GM19239 (cell line): ENCODE data around the gene APOE.
"Not testable (repeated sequence)": the region's sequence is repeated elsewhere in the genome, so short reads cannot be mapped to it uniquely, and the experiment has no call there.

ENCODE experiments used
- DNase-seq: peaks from one replicate; pipeline ENCODE4 v3.0.0; 2011; ENCODE audit warnings: low spot score; ENCODE audit not compliant: insufficient read length
- FAIRE-seq: peaks from 2 replicates; lab custom pipeline; 2011; peaks lifted over from hg19 to GRCh38; lab: Jason Lieb, UNC

Gene APOE

DNA sequence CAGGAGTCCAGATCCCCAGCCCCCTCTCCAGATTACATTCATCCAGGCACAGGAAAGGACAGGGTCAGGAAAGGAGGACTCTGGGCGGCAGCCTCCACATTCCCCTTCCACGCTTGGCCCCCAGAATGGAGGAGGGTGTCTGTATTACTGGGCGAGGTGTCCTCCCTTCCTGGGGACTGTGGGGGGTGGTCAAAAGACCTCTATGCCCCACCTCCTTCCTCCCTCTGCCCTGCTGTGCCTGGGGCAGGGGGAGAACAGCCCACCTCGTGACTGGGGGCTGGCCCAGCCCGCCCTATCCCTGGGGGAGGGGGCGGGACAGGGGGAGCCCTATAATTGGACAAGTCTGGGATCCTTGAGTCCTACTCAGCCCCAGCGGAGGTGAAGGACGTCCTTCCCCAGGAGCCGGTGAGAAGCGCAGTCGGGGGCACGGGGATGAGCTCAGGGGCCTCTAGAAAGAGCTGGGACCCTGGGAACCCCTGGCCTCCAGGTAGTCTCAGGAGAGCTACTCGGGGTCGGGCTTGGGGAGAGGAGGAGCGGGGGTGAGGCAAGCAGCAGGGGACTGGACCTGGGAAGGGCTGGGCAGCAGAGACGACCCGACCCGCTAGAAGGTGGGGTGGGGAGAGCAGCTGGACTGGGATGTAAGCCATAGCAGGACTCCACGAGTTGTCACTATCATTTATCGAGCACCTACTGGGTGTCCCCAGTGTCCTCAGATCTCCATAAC, at the start of gene APOE:
APOE (plus strand) TSS at position 360 of the 724 bp plus-strand sequence. CDS start 829 bp downstream, outside the sequence.
- no peak for DNase-seq
- no peak for FAIRE-seq

DNA sequence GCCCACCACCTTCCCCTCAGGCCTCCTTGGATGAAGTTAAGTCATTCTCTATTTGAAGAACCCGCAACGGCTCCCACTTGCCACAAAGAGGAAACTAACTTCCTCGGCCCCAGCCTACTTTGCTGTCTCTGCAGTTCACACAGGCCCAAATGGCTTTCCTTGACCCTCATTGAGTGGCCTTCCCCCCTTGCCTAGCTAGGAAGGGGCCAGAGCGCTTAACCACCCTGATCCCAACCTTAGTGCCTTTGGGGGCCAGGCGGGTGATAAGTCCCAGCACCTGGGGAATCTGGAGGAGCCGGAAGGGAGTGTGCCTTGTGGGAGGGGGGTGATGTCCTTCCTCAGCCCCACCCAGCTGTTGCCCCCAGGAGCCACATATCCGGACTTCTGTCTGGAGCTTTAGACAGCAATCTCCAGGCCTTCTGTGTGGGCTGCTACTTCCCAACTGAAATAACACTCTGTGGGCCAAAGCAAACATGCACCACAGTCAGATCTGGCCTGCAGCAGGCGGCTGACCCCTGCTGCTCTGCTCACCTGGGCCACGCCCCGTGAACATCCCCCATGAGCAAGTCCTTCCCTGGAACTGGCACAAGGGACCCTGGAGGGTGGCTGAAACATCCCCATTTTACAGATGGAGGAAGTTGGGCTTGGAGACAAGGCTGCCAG, 49.0 kb upstream of the APOE start:
- DNase-seq = no peak
- FAIRE-seq = no peak

DNA sequence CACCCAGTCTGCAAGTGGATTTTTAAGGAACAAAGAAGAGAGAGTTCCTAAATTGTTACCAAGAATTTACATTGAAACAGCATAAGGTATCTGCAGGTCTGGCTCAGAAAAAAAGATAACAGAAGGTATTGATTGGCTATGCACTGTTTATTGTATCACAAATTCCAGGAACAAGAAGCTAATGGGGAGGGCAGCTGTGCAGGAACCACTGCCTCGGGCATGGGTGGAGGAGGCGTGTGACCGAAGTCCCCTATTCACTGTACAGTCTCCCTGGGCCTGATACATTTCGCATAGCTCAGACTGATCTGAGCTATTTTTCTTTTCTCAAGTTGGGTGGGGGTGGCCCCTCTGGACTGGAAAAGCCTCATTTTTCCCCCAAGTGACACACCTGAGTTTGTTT, 47.8 kb upstream of the APOE start:
- FAIRE-seq (no peak), DNase-seq (no peak)

DNA sequence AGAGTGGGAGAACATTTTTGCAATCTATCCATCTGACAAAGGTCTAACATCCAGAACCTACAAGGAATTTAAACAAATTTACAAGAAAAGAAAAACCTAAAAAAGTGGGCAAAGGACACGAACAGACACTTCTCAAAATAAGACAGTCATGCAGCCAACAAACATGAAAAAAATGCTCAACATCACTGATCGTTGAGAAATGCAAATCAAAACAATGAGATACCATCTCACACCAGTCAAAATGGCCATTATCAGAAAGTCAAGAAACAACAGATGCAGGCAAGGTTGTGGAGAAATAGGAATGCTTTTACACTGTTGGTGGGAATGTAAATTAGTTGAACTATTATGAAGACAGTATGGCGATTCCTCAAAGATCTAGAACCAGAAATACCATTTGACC, 44.0 kb upstream of the APOE start:
- not testable (repeated sequence) for FAIRE-seq, DNase-seq

DNA sequence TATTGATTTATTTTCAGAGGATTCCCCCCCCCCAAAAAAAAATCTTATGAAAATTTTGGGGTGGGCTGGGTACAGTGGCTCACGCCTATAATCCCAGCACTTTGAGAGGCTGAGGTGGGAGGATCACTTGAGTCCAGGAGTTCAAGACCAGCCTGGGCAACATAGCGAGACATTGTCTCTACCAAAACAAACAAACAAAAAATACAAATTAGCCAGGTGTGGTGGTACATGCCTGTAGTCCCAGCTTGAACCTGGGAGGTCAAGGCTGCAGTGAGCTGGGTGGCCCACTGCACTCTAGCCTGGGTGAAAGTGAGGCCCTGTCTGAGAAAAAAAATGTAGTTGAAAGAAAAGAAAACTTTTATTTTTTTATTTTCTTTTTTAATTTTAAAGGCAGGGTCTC, 41.6 kb upstream of the APOE start:
- FAIRE-seq = no peak
- DNase-seq = no peak

DNA sequence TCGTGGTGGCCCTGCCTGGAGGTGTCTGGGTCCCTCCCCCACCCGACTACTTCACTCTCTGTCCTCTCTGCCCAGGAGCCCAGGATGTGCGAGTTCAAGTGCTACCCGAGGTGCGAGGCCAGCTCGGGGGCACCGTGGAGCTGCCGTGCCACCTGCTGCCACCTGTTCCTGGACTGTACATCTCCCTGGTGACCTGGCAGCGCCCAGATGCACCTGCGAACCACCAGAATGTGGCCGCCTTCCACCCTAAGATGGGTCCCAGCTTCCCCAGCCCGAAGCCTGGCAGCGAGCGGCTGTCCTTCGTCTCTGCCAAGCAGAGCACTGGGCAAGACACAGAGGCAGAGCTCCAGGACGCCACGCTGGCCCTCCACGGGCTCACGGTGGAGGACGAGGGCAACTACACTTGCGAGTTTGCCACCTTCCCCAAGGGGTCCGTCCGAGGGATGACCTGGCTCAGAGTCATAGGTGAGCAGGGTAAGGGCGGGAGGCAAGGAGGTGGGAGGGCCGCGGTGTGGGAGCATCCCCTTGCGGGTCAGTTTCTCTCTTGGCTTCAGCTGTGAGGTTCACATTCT, 40.3 kb upstream of the APOE start:
- no peak for FAIRE-seq
- DNase-seq = no peak

DNA sequence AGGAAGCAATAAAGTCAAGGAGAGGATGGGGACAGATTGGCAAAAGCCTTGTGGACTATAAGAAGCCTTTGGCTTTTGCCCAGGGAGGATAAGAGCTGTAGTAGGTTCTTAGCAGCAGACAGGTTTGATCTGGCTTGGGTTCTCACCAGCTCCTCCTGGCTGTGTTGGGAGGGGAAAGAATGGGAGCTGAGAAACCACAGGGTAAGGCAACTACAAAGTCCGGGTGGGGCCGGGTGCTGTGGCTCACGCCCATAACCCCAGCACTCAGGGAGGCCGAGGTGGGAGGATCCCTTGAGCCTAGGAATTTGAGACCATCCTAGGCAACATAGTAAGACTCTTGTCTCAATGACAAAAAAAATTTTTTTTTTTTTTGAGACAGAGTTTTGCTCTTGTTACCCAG, 38.9 kb upstream of the APOE start:
- DNase-seq (no peak), FAIRE-seq (no peak)

DNA sequence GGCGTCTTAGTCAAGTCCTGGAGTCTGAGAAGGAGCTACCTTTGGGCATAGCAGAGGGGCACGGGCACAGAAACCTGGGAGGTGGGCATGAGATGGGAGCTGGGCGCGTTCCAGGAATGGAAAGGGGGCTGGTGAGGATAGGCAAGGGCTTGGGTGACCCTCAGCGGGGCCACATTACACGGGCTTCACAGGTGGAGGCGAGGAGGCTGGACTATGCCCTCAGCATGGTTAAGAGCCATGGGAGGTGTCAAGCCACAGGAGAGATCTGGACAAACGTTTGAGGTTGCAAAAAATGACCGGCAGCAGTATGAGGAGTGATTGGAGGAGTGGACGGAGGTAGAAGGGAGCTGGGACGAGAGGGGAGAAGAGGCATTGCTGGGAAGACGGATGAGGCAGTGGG, 38.0 kb upstream of the APOE start:
- DNase-seq = no peak
- FAIRE-seq = no peak

DNA sequence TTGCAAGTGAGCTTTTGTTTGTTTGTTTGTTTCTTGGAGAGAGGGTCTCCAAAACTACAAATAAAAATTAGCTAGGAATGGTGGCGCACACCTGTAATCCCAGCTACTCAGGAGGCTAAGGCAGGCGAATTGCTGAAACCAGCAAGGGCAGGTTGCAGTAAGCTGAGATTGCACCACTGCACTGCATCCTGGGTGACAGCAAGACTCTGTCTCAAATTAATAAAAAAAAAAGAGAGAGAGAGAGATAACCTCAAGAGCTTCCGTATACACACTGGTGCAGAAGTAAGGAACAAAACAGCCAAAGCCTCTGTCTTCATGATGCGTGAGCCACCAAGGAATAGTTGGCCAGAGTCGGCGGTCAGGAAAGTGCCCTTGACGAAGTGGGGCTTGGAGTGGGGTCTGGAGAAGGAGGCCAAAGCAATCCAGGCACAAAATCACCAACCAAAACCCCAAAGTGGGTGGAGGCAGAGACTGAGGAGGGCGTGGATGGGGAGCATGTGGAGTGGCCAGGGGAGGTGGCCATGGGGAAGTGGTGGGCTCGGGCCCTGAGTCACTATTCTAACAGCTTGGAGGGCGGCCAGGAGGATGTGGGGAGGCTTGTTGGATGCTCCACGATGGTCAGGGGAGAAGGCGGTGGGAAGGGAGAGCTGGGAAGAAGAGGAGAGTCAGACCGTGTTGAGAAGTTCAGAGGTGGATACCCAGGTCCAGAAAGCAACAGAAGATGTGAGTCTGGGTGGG, 35.7 kb upstream of the APOE start:
- DNase-seq (no peak), FAIRE-seq (no peak)

DNA sequence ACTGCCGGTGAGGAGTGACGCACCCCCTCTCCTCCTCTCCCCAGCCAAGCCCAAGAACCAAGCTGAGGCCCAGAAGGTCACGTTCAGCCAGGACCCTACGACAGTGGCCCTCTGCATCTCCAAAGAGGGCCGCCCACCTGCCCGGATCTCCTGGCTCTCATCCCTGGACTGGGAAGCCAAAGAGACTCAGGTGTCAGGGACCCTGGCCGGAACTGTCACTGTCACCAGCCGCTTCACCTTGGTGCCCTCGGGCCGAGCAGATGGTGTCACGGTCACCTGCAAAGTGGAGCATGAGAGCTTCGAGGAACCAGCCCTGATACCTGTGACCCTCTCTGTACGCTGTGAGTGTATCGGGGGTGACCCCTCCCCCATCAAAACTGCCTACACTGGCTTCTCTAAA, 33.8 kb upstream of the APOE start:
- DNase-seq (no peak), FAIRE-seq (no peak)

DNA sequence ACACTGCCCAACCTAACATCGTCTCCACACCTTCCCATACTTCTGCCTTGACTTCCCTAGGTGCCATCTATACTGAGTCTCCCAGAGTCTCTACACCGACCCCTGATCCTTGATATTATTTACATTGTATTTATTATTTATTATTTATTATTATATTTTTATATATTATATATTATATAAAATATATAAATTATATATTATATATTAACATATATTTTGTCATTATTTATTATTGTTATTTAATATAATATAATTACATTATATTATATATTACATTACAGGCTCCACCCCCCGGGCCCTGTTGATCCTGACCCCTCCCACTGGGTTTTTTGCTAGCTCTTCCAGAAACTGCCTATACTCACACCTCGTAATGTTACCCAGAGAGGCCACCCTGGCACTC, 32.9 kb upstream of the APOE start:
- FAIRE-seq (no peak), DNase-seq (no peak)

DNA sequence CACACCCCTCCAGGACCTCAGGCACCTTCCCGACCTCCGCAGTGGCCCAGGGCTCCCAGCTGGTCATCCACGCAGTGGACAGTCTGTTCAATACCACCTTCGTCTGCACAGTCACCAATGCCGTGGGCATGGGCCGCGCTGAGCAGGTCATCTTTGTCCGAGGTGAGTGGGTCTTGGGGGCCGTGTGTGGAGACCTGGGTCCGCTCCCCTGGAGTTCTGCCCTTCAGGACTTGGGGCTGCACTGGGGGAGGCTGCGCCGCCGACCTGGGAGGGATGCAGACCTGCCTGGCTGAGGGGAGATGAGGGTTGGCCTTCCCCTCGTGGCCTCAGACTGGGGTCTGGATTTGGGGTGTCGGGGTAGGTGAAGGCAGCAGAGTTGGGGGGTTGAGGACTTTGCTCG, 31.3 kb upstream of the APOE start:
- no peak for DNase-seq
- FAIRE-seq = no peak

DNA sequence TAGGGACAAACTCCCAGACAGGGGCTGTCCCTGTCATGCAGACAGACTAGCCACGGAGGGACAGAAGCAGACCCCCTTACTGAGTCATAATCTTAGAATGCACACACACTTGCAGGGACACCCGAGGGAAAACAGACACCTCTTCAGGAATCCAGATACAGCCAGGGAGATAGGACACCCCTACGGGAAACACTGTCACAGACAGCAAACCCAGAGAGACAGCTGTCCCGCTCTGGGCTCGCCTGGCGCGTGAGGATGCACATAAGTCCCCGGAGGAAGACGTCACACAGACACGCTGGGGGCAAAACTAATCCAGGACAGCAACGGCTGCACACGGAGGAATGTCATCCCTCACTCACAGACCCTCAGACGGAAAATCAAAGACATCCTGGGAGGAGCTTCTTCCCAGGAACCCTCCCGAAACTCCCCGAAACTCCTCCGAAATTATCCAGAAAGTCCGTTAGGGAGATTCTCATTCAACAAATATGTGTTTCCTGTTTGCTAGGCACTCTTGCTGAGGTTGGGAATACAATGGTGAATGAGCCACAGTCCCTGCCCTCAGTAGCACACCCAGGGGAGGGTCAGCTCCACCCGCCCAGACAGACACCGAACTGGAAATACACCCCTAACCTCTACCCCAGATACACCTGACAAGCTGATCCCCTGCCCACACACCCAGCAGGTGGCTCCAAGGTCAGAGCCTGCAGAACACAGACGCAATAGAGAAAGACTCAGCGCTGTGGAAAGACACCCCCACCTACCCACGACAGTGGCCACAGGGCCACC, 29.7 kb upstream of the APOE start:
- DNase-seq = no peak
- FAIRE-seq = no peak

DNA sequence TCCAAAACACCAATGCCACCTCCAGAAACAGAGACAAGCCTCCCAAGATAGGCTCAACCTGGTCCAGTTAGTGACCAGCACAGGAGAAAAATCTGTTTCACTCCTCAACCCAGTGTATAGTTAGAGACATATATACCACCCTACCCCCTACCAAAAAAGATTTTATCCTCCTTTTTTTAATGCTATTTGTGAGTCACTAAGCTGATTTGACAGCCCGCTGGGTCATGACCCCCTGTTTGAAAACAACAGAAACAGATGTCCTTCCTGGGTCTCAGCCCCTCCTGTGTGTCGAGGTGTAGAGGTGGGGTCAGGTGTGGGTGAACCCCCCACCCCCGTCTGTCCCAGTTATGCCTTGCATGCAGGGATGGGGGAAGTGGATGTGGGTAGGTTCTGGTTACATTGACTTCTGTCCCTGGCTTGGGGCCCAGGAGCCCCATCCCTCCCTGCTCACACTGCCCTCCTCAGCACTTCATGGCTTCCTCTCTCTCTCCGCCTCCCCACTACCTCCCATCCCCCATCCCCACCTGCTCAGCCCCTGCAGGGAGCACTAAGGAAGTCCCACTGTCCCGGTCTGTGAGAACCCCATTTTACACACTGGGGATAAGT, 28.6 kb upstream of the APOE start:
- no peak for FAIRE-seq
- DNase-seq = no peak

DNA sequence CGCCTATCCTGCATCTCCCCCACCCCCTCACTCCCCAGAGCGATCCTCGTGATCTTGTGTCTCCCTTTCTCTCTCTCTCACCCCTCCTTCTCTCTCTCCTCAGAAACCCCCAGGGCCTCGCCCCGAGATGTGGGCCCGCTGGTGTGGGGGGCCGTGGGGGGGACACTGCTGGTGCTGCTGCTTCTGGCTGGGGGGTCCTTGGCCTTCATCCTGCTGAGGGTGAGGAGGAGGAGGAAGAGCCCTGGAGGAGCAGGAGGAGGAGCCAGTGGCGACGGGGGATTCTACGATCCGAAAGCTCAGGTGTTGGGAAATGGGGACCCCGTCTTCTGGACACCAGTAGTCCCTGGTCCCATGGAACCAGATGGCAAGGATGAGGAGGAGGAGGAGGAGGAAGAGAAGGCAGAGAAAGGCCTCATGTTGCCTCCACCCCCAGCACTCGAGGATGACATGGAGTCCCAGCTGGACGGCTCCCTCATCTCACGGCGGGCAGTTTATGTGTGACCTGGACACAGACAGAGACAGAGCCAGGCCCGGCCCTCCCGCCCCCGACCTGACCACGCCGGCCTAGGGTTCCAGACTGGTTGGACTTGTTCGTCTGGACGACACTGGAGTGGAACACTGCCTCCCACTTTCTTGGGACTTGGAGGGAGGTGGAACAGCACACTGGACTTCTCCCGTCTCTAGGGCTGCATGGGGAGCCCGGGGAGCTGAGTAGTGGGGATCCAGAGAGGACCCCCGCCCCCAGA, 27.3 kb upstream of the APOE start:
- no peak for FAIRE-seq
- no peak for DNase-seq

DNA sequence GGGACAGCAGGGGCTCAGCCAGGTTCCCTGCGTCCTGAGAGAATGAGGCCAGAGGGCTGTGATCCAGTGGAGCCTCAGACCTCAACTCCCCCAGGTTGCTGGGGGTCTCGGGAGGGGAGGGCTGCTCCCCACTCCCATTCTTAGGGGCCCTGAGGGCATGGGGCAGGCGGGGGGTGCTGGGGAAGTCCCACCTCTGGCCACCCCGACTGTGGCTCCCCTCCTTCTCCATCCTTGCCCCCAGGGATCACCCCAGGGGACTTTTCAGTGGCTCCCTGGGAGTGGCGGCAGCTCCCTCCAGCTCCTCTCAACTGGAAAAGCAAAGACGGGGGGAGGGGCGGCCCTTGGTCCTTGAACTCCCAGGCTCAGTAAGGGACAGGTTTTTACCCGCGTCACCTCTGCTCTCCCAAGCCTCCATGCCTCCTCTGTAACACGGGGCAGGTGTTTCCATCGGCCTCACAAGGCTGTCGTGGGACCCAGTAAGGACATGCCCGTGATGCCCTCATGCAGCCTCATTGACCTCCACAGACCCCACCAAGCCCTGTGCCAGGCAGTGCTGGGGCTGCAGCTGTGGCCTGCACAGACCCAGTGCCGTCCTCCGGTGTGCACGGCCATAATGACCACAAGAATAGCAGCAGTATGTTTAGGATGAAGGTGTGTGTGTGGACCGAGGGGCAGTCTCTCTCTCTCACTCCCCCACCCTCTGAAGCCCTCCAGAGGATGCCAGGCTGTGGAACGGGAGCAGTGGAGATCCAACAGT, 26.1 kb upstream of the APOE start:
- DNase-seq = no peak
- no peak for FAIRE-seq

DNA sequence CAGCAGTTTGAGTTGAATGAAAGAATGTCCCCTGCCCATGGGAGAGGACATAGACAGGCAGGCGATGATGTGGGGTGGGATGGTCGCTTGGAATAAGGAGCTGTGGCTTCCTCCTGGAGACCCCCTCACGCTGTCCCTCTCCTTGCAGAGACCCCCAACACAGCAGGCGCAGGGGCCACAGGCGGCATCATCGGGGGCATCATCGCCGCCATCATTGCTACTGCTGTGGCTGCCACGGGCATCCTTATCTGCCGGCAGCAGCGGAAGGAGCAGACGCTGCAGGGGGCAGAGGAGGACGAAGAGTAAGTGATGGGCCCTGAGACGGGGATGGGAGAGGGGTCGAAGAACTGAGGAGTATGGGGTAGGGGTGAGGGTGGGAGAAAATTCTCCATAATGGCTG, 23.5 kb upstream of the APOE start:
- no peak for FAIRE-seq

DNA sequence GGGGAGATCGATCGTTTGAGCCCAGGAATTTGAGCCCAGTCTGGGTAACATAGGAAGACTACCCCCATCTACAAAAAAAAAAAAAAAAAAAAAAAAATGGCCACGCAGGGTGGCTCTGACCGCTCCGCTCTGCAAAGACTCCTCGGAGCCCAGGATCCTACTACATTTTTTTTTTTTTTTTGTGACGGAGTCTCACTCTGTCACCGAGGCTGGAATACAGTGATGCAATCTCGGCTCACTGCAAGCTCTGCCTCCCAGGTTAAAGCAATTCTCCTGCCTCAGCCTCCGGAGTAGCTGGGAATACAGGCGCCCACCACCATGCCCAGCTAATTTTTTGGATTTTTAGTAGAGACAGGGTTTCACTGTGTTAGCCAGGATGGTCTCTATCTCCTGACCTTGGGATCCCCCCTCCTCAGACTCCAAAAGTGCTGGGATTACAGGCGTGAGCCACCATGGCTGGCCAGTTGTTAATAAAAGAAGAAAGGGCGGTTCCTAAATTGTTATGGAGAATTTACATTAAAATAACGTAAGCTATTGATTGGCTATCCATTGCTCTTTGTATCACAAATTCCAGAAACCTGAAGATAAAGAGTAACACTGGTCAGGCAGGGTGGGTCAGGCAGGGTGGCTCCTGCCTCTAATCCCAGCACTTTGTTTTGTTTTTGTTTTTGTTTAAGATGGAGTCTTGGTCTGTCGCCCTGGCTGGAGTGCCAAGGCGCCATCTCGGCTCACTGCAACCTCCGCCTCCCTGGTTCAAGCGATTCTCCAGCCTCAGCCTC, 22.8 kb upstream of the APOE start:
- FAIRE-seq = not testable (repeated sequence)

More for the DNA sequence above, 23.5 kb upstream of the APOE start:
- no peak for DNase-seq

More for the DNA sequence above, 22.8 kb upstream of the APOE start:
- DNase-seq = not testable (repeated sequence)
